K562 (cell line): ENCODE data around the gene DEPP1. TPM values are rescaled to one million over a fixed set of nuclear protein-coding genes. Genes with fewer than 3 reads are reported as not detected.

Experiments used
- ATAC-seq: fragments of 200-7000 bp; cut with Tn5 transposase; 3 replicates; pipeline ENCODE4 v1.9.1; 2020; ENCODE audit warnings: moderate library complexity
- BruUV-seq: library from RNA; stranded (reverse); fragments of 400-500 nt; replicated peaks from 2 replicates; lab custom pipeline; 2021; lab: Mats Ljungman, UMichigan
- CTCF ChIA-PET: fragments of 300-600 bp; formaldehyde crosslinking; extraction: SDS; loops from one replicate; lab custom pipeline; 2021; ENCODE audit warnings: low intra/inter-chr PET ratio; lab: Yijun Ruan, JAX
- POLR2A ChIA-PET: fragments of 300-600, 350-650 bp; sonication (Branson Sonifier 250); formaldehyde crosslinking; extraction: SDS; loops from one replicate; lab custom pipeline; 2021; ENCODE audit warnings: antibody characterized with exemption, inconsistent platforms; lab: Yijun Ruan, JAX
- DNase-seq, 4 experiments: peaks; one replicate each; pipeline versions ENCODE4 v3.0.0 to v3.0.0-alpha.2; 2011 to 2018; ENCODE audit warnings: low spot score in 3 of 4, mixed read lengths in 3 of 4; ENCODE audit errors: extremely low read depth in 1 of 4
- FAIRE-seq: peaks from 2 replicates; lab custom pipeline; 2011; peaks lifted over from hg19 to GRCh38; lab: Jason Lieb, UNC
- H2AFZ ChIP-seq: 2 replicates; pipeline ENCODE4 v1.6.0; 2011; ENCODE audit warnings: low read depth, low read length, control low read depth, inconsistent platforms
- H3K27ac ChIP-seq: fragments of 200-600 bp; 3 replicates; pipeline ENCODE4 v1.8.0; 2011; ENCODE audit warnings: low read depth, mild to moderate bottlenecking, control low read depth, inconsistent platforms, low read length, moderate library complexity, mixed read lengths; ENCODE audit errors: extremely low read depth
- H3K27me3 ChIP-seq, 2 experiments: fragments of 300-600 bp in 1 of 2; 2 replicates in 1 of 2; 3 replicates in 1 of 2; pipeline versions ENCODE4 v1.6.0 to v1.8.0; 2011; ENCODE audit warnings: inconsistent platforms in 2 of 2, low read length in 2 of 2, mild to moderate bottlenecking in 1 of 2, mixed read lengths in 1 of 2, moderate library complexity in 1 of 2; ENCODE audit not compliant: control insufficient read depth in 2 of 2, insufficient read depth in 2 of 2
- H3K36me3 ChIP-seq: fragments of 300-600 bp; 3 replicates; pipeline ENCODE4 v1.8.0; 2011; ENCODE audit warnings: mild to moderate bottlenecking, low read length, inconsistent platforms; ENCODE audit not compliant: control insufficient read depth, insufficient read depth
- H3K4me1 ChIP-seq, 2 experiments: fragments of 200-600 bp in 1 of 2; replicated peaks in 1 of 2; 2 replicates in 1 of 2; 3 replicates in 1 of 2; pipeline versions ENCODE4 v1.5.1 to v1.8.0; 2011; ENCODE audit warnings: inconsistent platforms in 2 of 2, low read length in 2 of 2, mild to moderate bottlenecking in 1 of 2, mixed read lengths in 1 of 2, moderate library complexity in 1 of 2; ENCODE audit not compliant: control insufficient read depth in 2 of 2, insufficient read depth in 2 of 2
- H3K4me2 ChIP-seq: 2 replicates; pipeline ENCODE4 v1.6.1; 2011; ENCODE audit warnings: low read length, control low read depth, inconsistent platforms, mixed read lengths; ENCODE audit not compliant: insufficient read depth
- H3K4me3 ChIP-seq: fragments of 200-600 bp; sonication (generic), shearing (Covaris generic); 2 replicates; pipeline ENCODE4 v1.5.1; 2016; ENCODE audit warnings: control low read depth, inconsistent platforms
- H3K79me2 ChIP-seq: fragments of 200-600 bp; 3 replicates; pipeline ENCODE4 v1.8.0; 2011; ENCODE audit warnings: low read length, inconsistent platforms; ENCODE audit not compliant: control insufficient read depth, insufficient read depth
- H3K9ac ChIP-seq, 2 experiments: 2 replicates each; pipeline versions ENCODE4 v1.6.0 to v1.6.1; 2011; ENCODE audit warnings: low read depth in 2 of 2, low read length in 2 of 2, control low read depth in 1 of 2, inconsistent platforms in 1 of 2, mild to moderate bottlenecking in 1 of 2, mixed read lengths in 1 of 2; ENCODE audit not compliant: insufficient read depth in 1 of 2
- H3K9me1 ChIP-seq: one replicate; pipeline ENCODE4 v1.6.0; 2011; ENCODE audit warnings: inconsistent platforms, mild to moderate bottlenecking, low read length, moderate library complexity; ENCODE audit not compliant: control insufficient read depth, insufficient read depth
- H3K9me3 ChIP-seq: replicated peaks from 2 replicates; pipeline ENCODE4 v1.5.1; 2011; ENCODE audit warnings: low read depth, low read length, inconsistent platforms; ENCODE audit not compliant: control insufficient read depth, insufficient read depth
- H4K20me1 ChIP-seq: replicated peaks from 2 replicates; pipeline ENCODE4 v1.6.1; 2011; ENCODE audit warnings: low read length, inconsistent platforms, mixed read lengths; ENCODE audit not compliant: control insufficient read depth, insufficient read depth
- BRD4 ChIP-seq: fragments of 200-600 bp; sonication (generic); IDR thresholded peaks from 2 replicates; pipeline ENCODE4 v1.6.1; 2017; ENCODE audit warnings: inconsistent platforms
- ELK3 ChIP-seq: fragments of 450-650 bp; formaldehyde crosslinking; IDR thresholded peaks from 2 replicates; pipeline ENCODE4 v1.4.0; 2020; ENCODE audit warnings: mild to moderate bottlenecking
- FOXK2 ChIP-seq, 2 experiments: fragments of 450-650 bp; IDR thresholded peaks in 1 of 2; conservative IDR thresholded peaks in 1 of 2; 2 replicates each; pipeline ENCODE4 v1.6.1; 2016; ENCODE audit warnings: low read depth in 2 of 2, mild to moderate bottlenecking in 1 of 2
- MCM7 ChIP-seq, 2 experiments: fragments of 450-650 bp; IDR thresholded peaks; 2 replicates each; pipeline ENCODE4 v1.6.1; 2016 to 2018
- NR2F6 ChIP-seq: fragments of 450-650 bp; formaldehyde crosslinking; IDR thresholded peaks from 2 replicates; pipeline ENCODE4 v1.4.0; 2020; ENCODE audit warnings: mild to moderate bottlenecking
- ZFPM2 ChIP-seq: fragments of 250-450 bp; sonication (Bioruptor Pico); IDR thresholded peaks from 2 replicates; pipeline ENCODE4 v1.5.1; 2022; ENCODE audit warnings: mild to moderate bottlenecking
- ZNF146 ChIP-seq: IDR thresholded peaks from one replicate; pipeline ENCODE4 v1.6.1; 2018; ENCODE audit warnings: missing compliant biosample characterization; ENCODE audit not compliant: unreplicated experiment
- ZNF512 ChIP-seq: IDR thresholded peaks from 2 replicates; pipeline ENCODE4 v1.6.1; 2016; ENCODE audit warnings: missing genetic modification characterization, missing compliant biosample characterization
- WGBS: fragments of 100-300 bp; shearing (Covaris generic); methylation state at CpG from one replicate; pipeline ENCODE4 v1.1.6; 2016; ENCODE audit warnings: low coverage, mixed read lengths; ENCODE audit not compliant: insufficient coverage; ENCODE audit errors: missing lambda C conversion rate; 5-methylcytosine and 5-hydroxymethylcytosine counted together
- in situ Hi-C: fragments of 300-500 bp; cut with MboI; formaldehyde crosslinking; loops from 4 replicates; pipeline ENCODE4 v1.15.0; 2018; ENCODE audit warnings: inconsistent platforms, mixed read lengths
- intact Hi-C: fragments of 100-400 bp; cut with micrococcal nuclease; formaldehyde crosslinking; loops from 2 replicates; pipeline ENCODE4 v1.14.2; 2022
- polyA plus RNA-seq, 8 experiments: library from polyadenylated mRNA; depleted of rRNA in 4 of 8; stranded (reverse) in 5 of 8; unstranded in 3 of 8; fragments of >200 nt; fragmentation: Nextera tagmentation in 2 of 8; fragmentation: Illumina TruSeq in 1 of 8; extraction: Ambion mirVana in 2 of 8; extraction: Trizol in 1 of 8; gene quantifications; 2 replicates each; pipeline versions ENCODE4 v1.2.1 to v1.2.3, GENCODE V29; 2011 to 2014; ENCODE audit warnings: inconsistent platforms in 1 of 8, missing spikeins in 1 of 8
- total RNA-seq, 7 experiments: library from RNA; depleted of rRNA in 6 of 7; stranded (reverse); fragments of >200 nt in 6 of 7; fragmentation: Illumina TruSeq in 2 of 7; extraction: Trizol in 2 of 7; gene quantifications; 2 replicates each; pipeline versions ENCODE4 v1.2.1 to v1.2.3, GENCODE V29; 2011 to 2021; ENCODE audit warnings: low replicate concordance in 1 of 7

DEPP1 gene
- total and polyA plus RNA-seq, 9 of the 15 experiments (the other 6 are each of a cell fraction or from before 2014, with no cell fraction given) = 0.04 to 0.54 (median 0.20) TPM; not detected in 1

GRCh38 chr10:44989597-44990301 is 11.1 kb upstream of the DEPP1 start:
- WGBS = 30% methylated on average over 14 of the region's 14 CpGs
- 0 out of 2 replicates have a peak, but pooled peaks cover 3% of the 10 kb centered on the region for H4K20me1 ChIP-seq
- H3K79me2 ChIP-seq = no peaks in the 10 kb centered on the region
- peaks cover 32 to 65% of the 10 kb centered on the region in 2 experiments for H3K27me3 ChIP-seq
- FAIRE-seq = no peak
- H3K36me3 ChIP-seq = no peaks in the 10 kb centered on the region
- CTCF ChIA-PET = interaction anchor here (0.6 to 2.5 kb wide), 3 partner anchors 55 to 127 kb away, joined by 3 to 25 read pairs (median 5); no protein-coding TSS in a partner anchor
- no peak overlapping the region for H3K4me3 ChIP-seq
- intact Hi-C loops (loop anchor here (1.0 kb wide), 1 partner anchor 57 kb away; no protein-coding TSS in a partner anchor), in situ Hi-C loops (no loop called here)
- no peak overlapping the region for H3K9ac ChIP-seq
- no peaks in the 10 kb centered on the region for H3K9me1 ChIP-seq
- no peak for ATAC-seq
- no peak overlapping the region for H3K27ac ChIP-seq
- POLR2A ChIA-PET = interaction anchor here (0.6 to 1.4 kb wide), 2 partner anchors 11 to 46 kb away, joined by 4 to 8 read pairs; partner anchors contain the start of gene DEPP1
- DNase-seq = no peak
- no peaks in the 10 kb centered on the region for H3K9me3 ChIP-seq
- BruUV-seq = no TSS peak
- H3K4me1 ChIP-seq = peaks cover 2 to 20% of the 10 kb centered on the region in 2 experiments
- TF ChIP-seq MCM7 (IDR thresholded peaks at IDR 0.05) (no peak), BRD4 (no peak), ZNF512 (tag) (0 out of 2 replicates have a peak, but pooled peaks have one; percentile 45), ZFPM2 (CRISPR knock-in tag) (no peak), NR2F6 (CRISPR knock-in tag) (no peak), ELK3 (CRISPR knock-in tag) (no peak), FOXK2 (conservative IDR thresholded peaks at IDR 0.05 in 1 of 2, IDR thresholded peaks at IDR 0.05 in 1 of 2; ENCODE audit: low read depth in 2 of 2) (no peak), ZNF146 (no peak)
- peak overlapping the region; percentile 10; the same call in 1 of the 2 replicates for H2AFZ ChIP-seq
- no peak overlapping the region for H3K4me2 ChIP-seq
